HG03558 (cell line): ENCODE results near the gene REXO1.
A peak's percentile ranks its signal among the peaks of the same experiment; 100 is the strongest.

Source experiments
- ATAC-seq: cut with Tn5 transposase; IDR thresholded peaks from one replicate; pipeline ENCODE4 v1.9.1; 2021; ENCODE audit warnings: moderate number of reproducible peaks; ENCODE audit not compliant: unreplicated experiment; ENCODE audit errors: extremely low read depth

Gene REXO1

DNA sequence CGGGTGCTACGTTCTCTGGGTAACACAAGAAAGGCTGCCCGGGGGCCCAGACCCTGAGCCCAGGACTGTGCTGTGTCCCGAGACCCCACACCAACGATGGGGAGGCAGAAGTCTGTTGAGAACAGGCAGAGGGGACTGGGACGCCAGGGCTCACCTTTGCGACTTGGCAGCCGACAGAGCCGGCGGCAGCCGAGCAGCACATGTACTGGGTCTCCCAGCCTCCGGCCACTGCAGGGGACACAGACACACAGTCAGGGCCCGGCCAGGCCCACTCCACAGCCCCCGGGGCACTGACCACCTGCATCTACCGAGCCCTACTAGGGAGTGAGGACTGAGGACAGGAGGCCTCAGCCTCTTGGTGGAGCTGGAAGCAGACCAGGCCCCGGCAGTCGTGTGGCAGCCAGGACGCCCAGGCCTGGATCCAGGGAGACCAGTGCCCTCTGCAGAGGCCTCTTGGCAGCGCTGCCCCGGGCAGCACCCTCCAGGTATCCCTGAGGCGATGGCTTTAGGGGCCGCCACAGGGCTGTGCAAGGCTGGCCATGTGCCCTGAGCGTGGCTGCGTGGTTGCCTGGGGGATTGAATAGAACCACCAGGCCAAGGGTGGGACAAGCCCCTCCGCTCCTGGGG is 30.6 kb downstream of the REXO1 start:
- ATAC-seq: no peak

DNA sequence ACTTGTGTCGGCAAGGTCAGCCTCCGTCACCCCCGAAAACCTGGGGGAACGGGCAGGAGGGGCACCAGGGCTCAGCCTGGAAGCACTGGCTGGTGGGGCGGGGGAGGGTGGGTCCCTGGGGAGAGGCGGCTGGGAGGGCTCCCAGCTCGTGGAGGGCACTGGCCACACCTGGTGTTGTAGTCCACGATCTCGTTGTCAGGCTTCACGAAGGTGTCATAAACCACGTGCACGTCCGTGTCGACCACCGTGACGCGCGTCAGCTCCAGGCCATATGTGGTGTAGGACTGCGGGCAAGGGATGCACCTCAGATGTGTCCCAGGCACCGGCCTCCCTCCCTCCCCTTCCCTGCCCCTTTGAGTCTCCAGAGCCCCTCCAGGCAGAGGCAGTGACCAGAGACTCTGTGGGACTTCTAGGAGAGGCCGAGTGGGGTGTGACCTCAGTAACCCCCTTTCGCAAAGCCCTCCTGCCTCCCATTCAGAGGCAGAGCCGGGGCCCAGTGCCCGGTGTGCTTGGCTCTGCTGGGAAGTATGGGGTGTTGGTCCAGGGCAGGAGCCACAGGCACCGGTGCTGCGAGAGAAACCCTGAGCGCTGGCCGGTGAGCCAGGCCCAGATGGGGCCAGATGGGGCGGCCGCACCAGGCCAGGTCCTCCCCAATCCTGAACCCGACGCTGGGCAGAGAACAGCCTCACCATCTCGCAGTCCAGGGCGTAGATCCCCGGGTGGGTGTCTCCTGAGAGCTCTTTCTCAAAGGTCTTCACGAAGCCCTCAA is 31.6 kb downstream of the REXO1 start:
- no peak for ATAC-seq

DNA sequence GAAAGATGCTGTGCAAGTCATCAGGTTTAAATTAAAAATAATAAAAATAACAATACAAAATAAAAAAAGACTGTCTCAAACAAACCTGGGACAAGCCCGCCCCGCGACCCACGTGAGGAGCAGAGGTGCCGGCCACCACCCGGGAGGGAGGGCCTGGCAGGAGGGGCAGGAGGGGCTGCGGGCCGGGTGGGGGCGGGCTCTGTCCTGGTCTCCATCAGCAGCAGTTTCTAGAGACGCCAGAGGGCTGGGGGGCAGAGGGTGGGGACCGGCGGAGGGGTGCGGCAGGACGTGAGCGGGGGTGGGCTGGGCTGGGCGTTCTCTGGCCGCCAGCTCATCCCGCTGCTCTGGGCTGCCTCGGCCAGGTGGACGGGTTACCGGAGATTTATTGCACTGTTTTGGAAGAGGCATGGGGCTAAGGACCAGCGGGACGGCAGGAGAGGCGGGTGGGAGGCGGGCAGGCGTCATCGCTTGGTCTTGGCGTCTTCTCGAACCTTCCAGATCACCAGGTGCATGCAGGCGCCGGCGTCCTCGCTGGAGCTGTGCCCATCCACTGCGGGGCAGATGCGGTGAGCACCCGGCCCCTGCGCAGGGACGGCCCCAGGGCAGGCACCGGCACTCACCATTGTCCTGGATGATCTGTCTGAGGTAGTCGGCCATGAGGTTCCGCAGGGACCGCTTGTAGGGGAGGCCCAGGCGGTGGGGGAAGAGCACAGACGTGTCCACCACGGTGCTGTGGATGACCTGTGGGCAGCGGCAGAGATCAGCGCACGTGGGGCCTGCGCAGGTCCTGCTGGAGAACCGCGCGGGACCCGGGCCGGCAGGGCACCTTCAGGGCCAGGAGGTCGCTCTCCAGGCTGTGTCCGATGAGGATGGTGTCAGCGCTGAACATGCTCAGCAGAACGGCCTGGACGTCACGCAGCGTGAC is 32.4 kb downstream of the REXO1 start:
- no peak for ATAC-seq

DNA sequence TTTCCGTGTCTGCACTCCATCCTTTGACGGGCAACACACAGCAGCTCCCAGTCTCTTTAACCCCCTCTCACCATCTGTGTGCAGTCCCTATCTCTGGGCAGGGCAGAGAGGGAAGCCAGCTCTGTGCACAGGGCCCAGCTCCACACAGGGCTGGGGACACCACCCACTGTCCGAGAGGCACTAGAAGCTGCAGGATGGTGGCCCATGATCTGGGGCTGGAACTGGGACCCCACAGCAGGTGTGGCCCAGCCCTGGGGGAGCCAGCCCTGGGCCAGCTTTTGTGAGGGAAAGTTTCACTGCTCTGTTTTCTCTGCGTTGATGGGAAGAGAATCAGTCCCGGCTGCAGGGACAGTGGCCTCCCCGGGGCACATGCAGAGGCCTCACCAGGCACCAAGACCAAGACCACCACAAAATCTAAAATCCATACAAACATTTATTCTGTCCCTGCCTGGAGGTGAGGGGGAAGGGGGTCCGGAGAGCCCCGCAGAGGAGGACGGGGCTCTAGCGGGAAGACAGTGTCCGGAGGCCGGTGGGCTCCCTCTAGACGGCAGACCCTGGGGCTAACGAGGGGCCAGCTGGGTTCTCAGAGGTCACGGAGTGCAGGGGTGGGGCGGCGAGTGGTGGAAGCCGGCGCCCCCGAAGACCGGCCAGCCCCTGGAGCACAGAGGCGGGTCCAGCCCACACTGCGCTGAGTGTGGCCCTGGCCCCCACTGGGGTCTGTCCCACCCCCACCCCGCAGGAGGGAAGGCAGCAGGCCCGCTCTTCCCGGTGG is 33.3 kb downstream of the REXO1 start:
- no peak for ATAC-seq

DNA sequence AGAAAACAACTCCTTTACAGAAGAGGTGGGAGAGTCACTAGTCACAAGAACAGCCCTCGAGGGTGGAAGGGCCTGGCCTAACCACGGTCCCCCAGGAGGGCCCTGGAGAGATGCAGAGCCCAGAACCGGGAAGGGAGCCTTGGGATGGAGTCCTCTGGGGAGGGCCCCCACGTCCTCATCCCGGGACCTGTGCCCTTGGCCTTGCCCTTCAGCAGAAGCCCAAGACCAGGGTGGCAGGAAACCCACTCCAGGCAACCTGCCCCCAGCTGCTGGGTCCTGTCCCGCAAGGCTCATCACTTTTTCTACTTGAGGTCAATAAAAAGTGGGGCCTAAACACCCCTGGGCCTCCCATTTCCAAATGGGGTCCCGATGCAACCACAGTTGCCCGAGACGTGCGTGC is 33.9 kb downstream of the REXO1 start:
- no peak for ATAC-seq

DNA sequence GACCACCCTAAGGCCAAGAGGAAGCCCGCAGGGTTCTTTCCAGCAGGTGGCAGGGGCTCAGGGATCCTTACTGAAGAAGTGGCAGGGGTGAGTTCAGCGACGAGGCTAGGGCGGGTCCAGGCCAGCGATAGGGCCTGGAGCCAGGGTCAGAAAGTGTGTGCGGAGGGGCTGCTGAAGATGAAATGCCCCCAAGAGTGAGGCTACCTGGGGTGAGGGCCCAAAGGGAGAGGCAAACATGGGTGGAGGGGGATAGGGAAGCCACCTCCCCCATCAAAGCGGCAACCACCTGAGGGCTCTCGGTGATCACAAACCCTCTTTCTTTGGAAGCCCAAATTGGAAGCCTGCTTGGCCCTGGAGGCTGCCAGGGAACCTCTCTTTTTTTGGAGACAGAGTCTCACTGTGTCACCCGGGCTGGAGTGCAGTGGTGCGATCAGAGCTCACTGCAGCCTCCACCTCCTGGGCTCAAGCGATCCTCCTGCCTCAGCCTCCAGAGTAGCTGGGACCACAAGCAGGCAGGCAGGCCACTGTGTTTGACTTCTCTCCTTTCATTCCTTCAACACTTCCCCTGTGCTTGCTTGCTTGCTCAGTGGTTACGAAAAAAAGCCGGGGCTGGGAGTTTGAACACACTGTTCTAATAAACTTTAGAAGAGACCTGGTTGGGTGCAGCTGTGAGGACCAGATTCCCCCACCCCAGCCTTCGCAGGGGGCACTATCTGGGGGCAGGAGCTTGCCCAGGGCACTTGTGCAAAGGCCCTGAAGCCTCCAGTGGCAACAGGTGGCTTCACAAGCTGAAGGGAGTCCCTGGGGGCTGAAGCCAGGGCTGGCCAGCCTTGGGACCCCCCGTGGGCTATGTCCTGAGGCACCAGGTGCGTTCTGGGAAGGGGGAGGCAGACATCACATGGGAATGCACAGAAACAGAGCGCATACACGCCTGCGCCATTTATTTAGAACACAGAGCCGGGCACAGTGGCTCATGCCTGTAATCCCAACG is 34.8 kb downstream of the REXO1 start:
- no peak for ATAC-seq

DNA sequence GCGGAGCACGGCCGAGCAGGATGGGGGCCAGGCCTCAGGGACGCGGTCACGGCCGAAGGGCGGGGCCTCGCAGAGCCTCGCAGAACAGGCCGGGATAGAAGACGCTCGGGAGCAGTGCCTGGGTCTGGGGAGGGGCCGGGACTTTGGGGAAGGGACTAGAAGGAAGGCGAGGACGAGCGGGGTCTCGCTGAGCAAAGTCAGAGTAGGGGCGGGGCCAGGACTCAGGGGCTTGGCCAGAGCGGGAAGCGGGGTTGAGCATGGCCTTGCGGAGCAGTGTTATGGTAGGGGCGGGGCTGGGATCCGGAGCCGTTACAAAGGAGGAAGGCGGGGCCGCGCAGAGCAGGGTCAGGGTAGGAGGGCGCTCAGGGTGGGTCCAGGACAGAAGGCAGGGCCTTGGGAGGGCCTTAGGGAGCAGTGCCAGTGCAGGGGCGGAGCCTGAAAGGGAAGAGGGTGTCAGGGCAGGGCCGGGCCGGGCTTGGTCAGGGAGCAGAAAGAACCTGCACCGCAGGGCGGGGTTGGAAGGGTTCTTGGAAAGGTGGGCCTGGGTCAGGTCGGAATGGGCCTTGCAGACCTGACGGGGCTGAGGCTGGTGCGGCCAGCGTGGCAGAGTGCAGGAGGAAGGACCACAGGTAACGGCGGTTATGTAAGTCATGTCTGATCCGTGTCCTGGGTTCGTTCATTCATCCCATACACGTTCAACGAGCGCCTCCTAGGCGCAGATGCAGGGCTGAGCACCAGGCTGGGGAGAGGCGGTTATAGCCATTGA is 35.7 kb downstream of the REXO1 start:
- ATAC-seq: peak; percentile 63

DNA sequence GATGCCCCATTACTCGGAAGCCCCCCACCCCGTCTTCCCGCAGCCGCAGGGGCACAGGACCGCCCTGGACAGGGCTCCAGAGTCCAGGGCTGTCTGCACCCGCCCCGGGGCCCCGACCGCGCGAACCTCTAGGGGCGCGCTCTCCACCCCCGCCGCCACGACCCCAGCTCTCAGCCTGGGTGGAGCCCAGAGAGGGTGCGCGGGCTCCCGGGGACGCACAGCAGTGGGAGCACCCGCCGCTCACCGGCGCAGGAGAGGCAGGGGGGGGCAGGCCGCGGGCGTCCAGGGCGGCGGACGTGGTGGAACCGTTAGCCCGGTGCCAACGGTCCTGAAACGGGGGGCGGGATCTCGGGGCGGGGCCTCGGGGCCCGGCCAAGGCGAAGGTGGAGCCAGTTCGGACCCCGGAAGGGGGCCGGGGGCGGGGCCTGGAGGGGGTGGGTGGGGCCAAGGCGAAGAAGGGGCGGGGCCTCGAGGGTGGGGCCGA is 36.3 kb downstream of the REXO1 start, which contains the start of gene ATP8B3:
TSS of gene ATP8B3 (minus strand) at position 335 of the 484 bp plus-strand sequence. CDS start 540 bp downstream, outside the sequence.
- peak; percentile 9 for ATAC-seq

DNA sequence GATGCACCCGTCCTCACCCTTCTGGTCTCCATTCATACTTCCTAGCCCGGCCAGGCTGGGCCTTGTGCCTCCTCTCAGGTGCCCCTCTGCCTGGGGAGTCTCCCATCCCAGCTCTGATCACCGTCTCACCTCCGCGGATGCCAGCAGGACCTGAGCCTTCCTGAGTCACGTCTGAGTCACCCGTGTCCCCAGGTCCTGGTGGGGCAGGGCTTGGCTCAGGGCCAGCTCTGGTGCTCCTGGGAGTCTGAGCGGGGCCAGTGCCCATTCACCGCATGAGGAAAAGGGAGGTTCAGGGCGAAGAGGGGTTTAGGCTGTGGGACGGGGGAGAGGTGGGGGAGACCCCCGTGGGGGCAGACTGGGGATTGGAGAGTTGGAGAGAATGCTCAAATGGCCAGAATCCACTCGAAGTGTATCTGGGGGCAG is 36.8 kb downstream of the REXO1 start:
- no peak for ATAC-seq

DNA sequence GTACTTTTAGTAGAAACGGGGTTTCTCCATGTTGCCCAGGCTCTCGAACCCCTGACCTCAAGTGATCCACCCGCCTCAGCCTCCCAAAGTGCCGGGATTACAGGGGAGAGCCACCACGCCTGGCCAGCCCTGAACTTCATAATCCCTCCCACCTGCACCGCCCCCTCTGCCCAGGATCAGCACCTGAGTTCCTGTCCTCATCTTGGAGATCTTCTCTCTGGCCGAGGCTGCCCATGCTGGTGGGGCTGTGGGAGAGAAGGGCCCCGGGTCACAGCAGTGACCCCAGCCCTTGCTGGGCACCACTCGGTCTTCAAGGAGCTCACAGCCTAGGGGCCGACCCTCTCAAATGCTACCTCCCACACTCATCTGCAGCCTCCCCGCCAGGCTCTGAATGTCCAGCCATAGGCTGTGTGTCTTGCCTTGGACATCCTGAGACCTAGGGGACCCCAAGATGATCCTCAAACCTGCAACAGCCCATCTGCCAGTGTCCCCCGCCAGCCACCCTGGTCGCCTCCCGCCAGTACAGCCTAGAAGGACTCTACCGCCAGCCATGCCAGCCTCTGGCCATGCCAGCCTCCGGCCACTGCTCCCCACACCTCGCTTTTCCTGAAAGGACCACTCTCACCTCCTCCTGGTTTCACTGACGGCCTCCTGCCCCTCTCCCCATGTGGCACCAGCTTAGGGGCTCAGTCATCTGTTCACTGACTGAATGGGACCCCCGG is 37.7 kb downstream of the REXO1 start:
- ATAC-seq: no peak

DNA sequence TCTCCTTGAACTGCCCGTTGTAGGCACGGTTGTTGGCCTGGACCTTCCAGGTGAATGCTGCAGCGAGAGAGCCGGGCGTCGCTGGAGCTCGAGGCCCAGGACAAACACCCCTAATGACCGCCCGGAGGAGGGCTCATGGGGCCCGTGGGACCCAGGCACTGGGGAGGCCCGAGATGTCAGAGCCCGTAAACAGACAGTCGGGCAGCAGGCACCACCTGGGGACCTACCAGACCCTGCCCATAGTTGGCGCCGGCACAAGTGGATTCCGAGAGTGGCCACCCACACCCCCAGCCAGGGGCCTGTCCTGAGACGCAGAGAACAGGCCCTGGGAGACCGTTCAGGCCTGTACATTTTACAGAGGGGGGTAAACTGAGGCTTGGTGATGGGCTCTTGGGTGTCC is 38.6 kb downstream of the REXO1 start:
- no peak for ATAC-seq

DNA sequence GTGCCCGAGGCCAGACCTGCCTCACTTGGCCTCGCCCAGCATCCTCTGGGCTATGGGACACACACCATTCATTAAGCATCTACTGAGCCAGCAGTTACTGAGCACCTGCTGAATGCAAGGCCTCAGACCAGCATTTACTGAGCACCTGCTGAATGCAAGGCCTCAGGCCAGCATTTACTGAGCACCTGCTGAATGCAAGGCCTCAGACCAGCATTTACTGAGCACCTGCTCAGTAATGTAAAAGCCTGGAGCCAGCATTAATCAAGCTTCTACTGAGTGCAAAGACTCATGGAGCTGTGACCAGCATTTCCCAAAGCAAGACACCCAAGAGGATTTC is 39.9 kb downstream of the REXO1 start:
- no peak for ATAC-seq

DNA sequence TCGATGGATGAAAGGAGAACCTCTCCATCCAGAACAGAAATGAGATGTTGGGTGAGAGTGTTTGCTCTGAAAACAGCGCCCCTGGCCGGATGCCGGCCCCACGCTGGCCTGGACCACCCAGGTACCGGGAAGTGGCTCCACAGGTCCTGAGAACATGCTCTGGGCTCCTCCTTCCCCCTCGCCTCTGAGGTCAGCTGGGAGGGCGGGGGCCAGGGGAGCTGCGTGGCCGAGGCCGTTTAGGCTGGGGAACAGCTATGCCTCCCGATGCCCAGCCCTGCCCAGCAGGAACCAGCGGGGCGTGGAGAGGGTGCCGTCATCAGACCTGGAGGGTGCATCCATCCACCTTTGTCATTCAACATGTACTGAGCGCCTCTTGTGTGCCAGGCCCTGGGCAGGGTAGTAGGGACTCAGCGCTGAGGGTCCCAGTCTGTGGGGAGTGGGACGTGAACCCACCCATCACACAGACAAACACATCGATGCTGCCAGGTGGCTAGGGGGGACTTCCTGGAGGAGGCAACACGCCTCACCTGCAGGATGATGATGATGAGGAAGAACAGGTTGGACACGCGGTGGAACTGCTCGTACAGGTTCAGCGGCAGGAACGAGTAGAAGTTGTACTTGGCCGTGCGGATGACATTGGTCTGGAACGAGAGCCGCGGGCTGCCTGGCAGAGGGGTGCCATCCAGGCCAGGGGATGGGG is 40.4 kb downstream of the REXO1 start:
- no peak for ATAC-seq

DNA sequence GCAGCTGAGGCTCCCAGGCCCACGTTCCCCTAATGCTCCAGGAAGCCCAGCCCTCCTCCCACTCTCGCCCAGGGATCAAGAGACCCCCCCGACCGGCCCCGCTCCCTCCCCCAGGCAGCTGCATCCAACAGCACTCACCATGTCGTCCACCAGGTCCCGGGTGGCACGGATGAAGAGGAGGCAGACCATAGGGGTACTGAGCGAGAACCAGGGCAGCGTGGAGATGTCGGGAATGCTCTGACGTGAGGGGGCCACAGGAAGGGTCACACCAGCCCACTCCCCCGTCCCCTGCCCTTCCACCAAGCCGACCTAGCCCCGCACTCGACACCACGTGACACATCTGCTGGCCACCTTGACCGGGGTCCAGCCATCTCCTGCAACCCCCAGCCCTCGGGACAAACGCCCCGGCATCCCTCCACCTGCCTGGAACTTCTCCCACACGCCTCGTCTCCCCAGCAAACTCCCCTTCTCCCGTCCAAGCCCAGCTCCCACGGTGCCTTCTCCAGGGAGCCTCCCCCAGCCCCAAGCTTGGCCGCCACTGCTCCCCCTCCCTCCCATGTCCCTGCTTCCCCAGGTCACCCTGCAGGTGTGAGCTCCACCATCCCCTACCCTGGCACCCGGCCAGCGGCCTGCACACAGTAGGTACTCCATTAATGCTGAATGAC is 41.1 kb downstream of the REXO1 start:
- no peak for ATAC-seq

DNA sequence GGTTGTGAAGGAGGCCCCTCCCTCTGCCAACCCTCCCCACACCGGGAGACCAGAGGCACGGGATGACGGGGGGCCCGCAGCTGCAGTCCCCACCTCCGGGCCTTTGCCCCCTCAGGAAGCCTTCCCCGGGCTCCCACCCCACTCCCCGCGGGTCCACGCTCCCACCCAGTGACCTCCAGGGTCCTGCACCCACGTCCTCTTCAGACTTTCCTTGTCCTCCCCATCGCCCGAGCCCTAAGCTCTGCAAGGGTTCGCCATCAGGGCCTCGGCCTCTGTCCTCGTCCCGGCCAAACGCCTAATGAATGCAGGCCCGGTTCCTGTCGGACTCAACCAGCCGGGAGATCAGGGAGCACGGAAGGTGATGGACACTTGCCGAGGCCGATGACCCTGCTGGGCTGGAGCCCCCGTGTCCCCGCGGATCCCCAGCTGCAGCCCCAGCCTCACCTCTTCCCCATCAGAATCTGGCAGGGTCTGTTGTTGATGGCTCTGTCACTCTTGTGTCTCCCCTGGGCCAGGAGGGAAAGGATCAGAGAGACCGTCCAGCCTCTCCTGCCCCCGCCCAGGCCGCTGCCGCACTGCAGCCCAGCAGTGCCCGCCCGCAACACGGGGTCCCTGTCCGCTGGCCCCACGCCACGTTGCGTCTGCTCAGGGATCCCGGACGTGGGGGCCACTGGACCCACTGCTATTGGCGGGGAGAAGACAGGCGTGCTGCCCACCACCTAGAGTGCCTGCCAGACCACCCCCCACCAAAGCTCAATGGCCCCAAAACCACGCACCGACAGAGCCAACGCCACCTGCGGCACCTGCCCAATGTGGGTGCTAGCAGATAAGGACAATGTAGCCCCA is 41.9 kb downstream of the REXO1 start:
- ATAC-seq: no peak
